ENCODE results near the gene NLK.

DNA sequence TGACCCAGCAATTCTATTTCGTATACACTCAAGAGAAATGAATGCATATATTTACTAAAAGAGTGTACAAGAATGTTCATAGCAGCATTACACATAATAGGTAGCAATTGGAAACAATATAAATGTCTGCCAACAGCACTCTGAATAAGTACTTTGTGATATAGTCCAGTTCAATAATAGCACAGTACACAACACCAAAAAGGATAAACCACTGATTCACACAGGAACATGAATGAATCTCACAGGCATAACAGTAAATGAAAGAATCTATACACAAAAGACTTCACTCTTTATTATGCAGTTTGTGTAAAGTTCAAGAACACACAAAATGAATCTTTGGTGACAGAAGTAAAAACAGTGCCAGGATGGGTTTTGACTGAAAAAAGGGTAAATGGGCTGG lies 86.3 kb downstream of the NLK start:
- TF ChIP-seq TBP (CRISPR knock-in tag; IDR thresholded peaks at IDR 0.05) = no peak
- TF ChIP-seq EZH2 (conservative IDR thresholded peaks at IDR 0.05; ENCODE audit: low read depth, low read length) = no peak
- TF ChIP-seq CENPT (CRISPR knock-in tag; IDR thresholded peaks at IDR 0.05; ENCODE audit: low read depth) = no peak
- no peak for TF ChIP-seq HNRNPL (IDR thresholded peaks at IDR 0.05; ENCODE audit: low read depth, low read length)
- TF ChIP-seq TCF12 (IDR thresholded peaks at IDR 0.05) = no peak
- TF ChIP-seq TCF12 (CRISPR knock-in tag; IDR thresholded peaks at IDR 0.05) = no peak
- TF ChIP-seq, protein P1, sequence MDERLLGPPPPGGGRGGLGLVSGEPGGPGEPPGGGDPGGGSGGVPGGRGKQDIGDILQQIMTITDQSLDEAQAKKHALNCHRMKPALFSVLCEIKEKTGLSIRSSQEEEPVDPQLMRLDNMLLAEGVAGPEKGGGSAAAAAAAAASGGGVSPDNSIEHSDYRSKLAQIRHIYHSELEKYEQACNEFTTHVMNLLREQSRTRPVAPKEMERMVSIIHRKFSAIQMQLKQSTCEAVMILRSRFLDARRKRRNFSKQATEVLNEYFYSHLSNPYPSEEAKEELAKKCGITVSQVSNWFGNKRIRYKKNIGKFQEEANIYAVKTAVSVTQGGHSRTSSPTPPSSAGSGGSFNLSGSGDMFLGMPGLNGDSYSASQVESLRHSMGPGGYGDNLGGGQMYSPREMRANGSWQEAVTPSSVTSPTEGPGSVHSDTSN (CRISPR knock-in tag; IDR thresholded peaks at IDR 0.05) = no peak
- TF ChIP-seq, protein P2, sequence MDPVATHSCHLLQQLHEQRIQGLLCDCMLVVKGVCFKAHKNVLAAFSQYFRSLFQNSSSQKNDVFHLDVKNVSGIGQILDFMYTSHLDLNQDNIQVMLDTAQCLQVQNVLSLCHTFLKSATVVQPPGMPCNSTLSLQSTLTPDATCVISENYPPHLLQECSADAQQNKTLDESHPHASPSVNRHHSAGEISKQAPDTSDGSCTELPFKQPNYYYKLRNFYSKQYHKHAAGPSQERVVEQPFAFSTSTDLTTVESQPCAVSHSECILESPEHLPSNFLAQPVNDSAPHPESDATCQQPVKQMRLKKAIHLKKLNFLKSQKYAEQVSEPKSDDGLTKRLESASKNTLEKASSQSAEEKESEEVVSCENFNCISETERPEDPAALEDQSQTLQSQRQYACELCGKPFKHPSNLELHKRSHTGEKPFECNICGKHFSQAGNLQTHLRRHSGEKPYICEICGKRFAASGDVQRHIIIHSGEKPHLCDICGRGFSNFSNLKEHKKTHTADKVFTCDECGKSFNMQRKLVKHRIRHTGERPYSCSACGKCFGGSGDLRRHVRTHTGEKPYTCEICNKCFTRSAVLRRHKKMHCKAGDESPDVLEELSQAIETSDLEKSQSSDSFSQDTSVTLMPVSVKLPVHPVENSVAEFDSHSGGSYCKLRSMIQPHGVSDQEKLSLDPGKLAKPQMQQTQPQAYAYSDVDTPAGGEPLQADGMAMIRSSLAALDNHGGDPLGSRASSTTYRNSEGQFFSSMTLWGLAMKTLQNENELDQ (CRISPR knock-in tag; IDR thresholded peaks at IDR 0.05; ENCODE audit: borderline replicate concordance) = no peak
- no peak for TF ChIP-seq CBX2 (IDR thresholded peaks at IDR 0.05; ENCODE audit: low read depth, low read length)
- TF ChIP-seq CBX2 (CRISPR knock-in tag; IDR thresholded peaks at IDR 0.05; ENCODE audit: low read depth) = no peak
- TF ChIP-seq, protein P3, sequence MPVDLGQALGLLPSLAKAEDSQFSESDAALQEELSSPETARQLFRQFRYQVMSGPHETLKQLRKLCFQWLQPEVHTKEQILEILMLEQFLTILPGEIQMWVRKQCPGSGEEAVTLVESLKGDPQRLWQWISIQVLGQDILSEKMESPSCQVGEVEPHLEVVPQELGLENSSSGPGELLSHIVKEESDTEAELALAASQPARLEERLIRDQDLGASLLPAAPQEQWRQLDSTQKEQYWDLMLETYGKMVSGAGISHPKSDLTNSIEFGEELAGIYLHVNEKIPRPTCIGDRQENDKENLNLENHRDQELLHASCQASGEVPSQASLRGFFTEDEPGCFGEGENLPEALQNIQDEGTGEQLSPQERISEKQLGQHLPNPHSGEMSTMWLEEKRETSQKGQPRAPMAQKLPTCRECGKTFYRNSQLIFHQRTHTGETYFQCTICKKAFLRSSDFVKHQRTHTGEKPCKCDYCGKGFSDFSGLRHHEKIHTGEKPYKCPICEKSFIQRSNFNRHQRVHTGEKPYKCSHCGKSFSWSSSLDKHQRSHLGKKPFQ (CRISPR knock-in tag; IDR thresholded peaks at IDR 0.05; ENCODE audit: insufficient replicate concordance) = no peak
- TF ChIP-seq GABPA (IDR thresholded peaks at IDR 0.05; ENCODE audit: low read depth, low read length) = no peak
- TF ChIP-seq GABPA (CRISPR knock-in tag; IDR thresholded peaks at IDR 0.05; ENCODE audit: low read depth) = no peak
- TF ChIP-seq, protein P4, sequence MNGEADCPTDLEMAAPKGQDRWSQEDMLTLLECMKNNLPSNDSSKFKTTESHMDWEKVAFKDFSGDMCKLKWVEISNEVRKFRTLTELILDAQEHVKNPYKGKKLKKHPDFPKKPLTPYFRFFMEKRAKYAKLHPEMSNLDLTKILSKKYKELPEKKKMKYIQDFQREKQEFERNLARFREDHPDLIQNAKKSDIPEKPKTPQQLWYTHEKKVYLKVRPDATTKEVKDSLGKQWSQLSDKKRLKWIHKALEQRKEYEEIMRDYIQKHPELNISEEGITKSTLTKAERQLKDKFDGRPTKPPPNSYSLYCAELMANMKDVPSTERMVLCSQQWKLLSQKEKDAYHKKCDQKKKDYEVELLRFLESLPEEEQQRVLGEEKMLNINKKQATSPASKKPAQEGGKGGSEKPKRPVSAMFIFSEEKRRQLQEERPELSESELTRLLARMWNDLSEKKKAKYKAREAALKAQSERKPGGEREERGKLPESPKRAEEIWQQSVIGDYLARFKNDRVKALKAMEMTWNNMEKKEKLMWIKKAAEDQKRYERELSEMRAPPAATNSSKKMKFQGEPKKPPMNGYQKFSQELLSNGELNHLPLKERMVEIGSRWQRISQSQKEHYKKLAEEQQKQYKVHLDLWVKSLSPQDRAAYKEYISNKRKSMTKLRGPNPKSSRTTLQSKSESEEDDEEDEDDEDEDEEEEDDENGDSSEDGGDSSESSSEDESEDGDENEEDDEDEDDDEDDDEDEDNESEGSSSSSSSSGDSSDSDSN (CRISPR knock-in tag; IDR thresholded peaks at IDR 0.05) = no peak
- TF ChIP-seq, protein P5, sequence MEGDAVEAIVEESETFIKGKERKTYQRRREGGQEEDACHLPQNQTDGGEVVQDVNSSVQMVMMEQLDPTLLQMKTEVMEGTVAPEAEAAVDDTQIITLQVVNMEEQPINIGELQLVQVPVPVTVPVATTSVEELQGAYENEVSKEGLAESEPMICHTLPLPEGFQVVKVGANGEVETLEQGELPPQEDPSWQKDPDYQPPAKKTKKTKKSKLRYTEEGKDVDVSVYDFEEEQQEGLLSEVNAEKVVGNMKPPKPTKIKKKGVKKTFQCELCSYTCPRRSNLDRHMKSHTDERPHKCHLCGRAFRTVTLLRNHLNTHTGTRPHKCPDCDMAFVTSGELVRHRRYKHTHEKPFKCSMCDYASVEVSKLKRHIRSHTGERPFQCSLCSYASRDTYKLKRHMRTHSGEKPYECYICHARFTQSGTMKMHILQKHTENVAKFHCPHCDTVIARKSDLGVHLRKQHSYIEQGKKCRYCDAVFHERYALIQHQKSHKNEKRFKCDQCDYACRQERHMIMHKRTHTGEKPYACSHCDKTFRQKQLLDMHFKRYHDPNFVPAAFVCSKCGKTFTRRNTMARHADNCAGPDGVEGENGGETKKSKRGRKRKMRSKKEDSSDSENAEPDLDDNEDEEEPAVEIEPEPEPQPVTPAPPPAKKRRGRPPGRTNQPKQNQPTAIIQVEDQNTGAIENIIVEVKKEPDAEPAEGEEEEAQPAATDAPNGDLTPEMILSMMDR (CRISPR knock-in tag; IDR thresholded peaks at IDR 0.05) = no peak
- TF ChIP-seq FOSL2 (CRISPR knock-in tag; IDR thresholded peaks at IDR 0.05) = no peak
